ENCODE data around the gene OLFM2.
"Not testable (repeated sequence)": the region's sequence is repeated elsewhere in the genome, so short reads cannot be mapped to it uniquely, and the experiment has no call there.

OLFM2 gene

GRCh38 chr19:9941671-9942070 lies 5.4 kb upstream of the OLFM2 start:
- no peak for DNase-seq

GRCh38 chr19:9941231-9941630 lies 4.9 kb upstream of the OLFM2 start:
- no peak for DNase-seq

GRCh38 chr19:9940778-9941177 lies 4.5 kb upstream of the OLFM2 start:
- no peak for DNase-seq

DNA sequence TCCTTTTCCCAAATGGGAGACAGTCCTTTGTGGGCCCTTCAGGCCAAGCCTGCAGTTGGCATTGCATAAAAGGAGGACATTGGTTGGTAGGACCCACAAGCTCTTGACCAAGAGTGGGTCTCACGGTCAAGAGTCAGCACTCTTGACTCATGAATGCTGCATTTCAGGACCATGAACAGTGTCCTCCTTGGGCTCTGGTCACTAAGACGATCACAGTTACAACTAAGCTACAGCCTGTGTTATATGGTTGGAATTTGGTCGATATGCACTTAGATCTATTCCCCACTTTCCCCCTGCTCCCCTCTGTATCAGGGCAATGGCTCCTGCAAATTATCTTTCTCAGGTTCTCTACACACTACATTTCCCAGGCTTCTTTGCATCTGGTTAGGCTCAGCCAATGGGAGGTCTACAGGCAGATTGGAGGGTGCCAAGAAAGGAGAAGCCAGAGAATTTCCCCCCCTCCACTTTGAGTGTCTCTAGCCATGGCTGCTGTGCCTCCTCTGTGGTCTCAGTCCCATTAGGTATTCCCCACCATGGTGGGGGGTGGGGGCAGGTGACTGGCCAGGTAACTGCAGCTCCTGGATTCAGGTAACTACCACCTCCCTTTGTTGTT lies 3.1 kb upstream of the OLFM2 start:
- no peak for DNase-seq

GRCh38 chr19:9937001-9937411 lies 691 bp upstream of the OLFM2 start:
- peak; percentile 44 for DNase-seq

DNA sequence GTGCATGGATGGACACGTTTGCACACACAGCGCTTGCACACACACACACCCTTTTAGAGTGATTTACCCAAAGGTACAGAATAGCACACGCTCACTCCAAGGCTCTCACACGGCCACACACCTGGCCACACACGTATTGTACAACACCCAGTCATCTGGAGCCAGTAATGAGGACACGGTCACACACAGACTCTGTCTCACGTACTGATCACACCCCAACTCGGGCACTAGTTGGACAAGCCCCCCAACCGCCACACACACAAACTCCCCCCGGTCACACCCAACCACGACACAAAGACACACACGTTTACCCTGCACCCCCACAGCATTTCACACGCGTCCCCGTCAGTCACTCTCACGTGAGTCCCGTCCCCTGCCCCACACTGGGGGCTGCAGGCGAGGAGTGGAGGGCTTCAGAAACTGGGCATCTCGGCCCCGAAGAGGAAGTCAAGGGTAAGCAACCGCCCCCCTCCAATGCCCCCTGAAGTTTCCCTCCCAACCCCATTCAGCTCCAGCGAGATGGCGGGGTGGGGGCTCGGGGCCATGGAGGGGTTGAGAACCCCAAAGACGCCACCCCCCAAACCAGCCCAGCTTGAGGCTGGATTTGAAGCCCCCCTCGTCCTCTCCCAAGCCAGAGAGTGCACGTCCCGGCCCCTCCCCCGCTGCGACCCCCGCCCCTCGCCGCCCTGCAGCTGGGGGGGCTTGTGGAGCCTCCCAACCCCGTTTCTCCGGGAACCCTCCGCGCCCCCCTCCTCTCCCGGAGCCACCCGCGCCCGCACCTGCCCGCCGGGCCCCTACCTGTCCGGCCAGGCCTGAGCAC lies 599 bp downstream of the OLFM2 start:
- DNase-seq, result peak; percentile 56

- DNase-seq, result peak; percentile 86
These were observed 2.0 kb downstream of the OLFM2 start for GRCh38 chr19:9934132-9934950.

GRCh38 chr19:9932835-9933234 lies 3.5 kb downstream of the OLFM2 start:
- no peak for DNase-seq

- DNase-seq, result no peak
These were observed 4.7 kb downstream of the OLFM2 start for GRCh38 chr19:9931629-9932028.

- DNase-seq, result no peak
These were observed 12.9 kb downstream of the OLFM2 start for GRCh38 chr19:9923440-9923839.

GRCh38 chr19:9922782-9923379 lies 13.4 kb downstream of the OLFM2 start:
- not testable (repeated sequence) for DNase-seq

DNA sequence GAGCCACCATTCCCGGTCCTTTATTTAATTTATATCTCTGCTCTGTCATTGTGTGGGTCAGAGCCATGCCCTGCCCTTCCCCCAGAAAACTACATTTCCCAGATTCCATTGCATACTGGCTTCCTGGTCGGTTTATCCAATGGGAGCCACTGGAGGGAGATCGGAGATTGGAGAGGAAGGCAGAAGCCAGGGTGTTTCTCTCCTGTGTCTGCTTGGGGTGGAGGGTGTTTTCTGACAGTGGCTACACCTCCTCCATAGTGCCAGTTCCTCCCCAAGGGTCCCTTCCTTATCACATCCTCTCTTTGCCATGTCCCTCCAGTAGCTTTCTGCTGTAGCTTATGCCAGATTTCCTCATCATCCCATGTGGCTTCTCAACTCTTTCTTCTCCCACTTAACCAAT lies 19.0 kb downstream of the OLFM2 start:
- DNase-seq, result peak; percentile 38

DNA sequence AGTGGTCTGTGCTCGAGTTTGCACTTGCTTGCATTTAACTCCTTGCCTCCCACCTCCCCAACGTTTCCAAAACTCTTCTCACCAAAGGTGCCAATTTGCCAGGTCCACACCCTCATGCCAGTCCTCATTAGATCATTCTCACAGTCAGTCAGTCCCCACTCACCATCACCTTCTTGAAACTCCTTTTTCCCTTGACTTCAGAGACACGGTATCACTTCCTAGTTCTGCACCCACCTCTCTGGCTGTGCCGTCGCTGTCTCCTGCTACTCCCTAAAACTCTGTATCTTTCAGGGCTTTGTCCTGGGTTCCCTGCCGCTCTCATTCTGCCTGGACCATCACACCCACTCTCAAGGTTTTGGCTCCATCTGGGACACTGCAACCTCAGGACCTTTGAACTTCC lies 19.6 kb downstream of the OLFM2 start:
- no peak for DNase-seq

DNA sequence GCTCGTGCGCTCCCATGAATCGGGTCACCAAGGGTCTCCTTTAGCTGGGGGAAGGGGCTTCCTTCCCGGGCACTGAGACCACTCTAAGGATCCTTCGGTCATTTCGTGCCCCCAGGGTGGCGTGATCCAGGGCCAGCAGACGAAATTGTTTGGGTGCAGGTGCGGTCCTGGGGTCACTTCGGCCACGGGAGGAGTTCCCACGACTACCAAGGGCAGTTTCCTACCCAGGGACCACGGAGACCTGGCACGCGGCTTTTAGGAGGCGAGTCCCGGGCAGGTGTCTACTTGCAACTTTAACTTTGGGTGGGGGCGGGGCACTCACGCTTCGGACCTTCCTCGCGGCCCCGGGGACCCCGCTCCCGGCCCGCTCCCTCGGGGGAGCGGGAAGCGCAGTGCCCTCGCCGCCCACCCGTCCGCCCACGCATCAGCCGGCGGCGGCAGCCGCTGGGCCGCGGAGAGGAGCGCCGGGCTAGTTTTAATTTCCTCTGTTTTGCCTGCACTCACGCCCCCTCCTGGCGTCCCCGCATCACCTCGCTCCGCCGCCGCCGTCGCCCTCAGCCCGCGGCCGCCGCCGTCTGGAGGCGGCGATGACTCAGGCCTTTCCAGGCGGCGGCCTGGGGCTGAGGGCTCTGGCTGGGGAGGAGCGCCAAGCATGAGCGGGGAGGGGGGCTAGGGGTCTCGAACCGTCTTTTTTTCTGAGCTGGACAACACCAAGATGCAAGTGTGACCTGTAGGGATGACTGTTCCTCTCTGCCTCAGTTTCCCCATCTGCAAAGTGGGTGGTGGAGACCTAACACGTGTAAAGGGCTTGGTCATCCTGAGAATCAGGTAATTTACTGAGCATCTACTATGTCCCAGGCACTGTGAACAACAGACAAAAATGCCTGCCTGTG lies 21.8 kb downstream of the OLFM2 start:
- DNase-seq, result peak; percentile 85

DNA sequence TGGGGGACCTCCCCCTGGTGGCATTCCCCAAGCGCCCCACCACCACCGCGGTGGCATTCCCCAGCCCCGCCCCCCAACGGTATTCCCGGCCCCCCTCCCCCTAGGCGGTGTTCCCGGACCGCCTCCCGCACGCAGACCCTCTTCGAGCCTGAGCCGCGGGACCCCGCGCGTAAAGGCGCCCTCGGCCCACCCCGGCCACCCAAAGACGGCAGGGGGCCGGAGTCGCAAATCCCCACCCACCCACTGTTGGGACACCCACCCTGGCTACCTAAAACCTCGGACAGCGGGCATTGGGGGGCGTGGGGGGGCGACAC lies 22.4 kb downstream of the OLFM2 start:
- no peak for DNase-seq

- DNase-seq, result peak; percentile 17
These were observed 22.9 kb downstream of the OLFM2 start for GRCh38 chr19:9913237-9914000.

- peak; percentile 15 for DNase-seq
These were observed 23.6 kb downstream of the OLFM2 start for GRCh38 chr19:9912551-9913236.

DNA sequence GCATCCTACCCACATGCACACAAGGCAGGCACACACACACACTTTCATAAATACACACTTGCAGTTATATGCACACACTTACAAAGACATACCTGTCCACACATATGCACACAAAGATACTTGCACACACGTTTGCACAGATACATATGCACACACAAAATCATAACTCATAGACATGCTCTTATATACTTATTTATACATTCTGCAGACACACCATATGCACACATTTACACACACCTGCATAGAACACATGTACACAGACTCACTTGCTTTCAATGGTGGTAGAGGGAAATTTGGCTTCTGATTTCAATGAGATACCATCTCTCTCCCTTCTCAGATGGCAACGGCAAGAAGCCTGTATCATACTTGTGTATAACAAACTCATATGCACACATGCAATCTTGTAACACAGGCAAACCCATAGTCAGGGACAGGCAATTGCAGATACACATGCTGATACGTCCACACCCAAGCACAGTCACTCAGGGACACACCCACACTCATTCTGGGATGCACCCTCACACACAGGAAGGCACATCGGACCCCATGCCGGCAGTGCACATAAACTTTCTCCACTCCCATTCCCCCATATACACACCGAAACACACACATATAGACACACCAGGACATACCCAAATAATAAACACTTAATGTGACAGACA lies 24.7 kb downstream of the OLFM2 start:
- DNase-seq, result no peak

DNA sequence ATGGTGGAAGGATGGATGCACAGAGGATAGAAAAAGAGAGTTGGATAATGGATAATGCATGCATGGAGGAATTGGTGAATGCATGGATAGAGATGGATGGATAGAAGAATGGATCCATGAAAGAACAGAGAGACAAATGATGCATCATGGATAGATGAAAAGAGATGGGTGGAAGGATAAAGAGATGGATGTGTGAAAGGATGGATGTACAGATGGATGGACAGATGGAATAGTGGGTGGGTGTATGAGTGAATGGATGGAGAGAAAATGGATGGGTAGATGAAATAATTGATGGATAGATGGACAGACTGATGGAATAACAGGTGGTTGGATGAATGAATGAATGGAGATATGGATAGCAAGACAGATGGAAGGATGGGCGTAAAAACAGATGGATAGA lies 25.7 kb downstream of the OLFM2 start:
- DNase-seq, result no peak

DNA sequence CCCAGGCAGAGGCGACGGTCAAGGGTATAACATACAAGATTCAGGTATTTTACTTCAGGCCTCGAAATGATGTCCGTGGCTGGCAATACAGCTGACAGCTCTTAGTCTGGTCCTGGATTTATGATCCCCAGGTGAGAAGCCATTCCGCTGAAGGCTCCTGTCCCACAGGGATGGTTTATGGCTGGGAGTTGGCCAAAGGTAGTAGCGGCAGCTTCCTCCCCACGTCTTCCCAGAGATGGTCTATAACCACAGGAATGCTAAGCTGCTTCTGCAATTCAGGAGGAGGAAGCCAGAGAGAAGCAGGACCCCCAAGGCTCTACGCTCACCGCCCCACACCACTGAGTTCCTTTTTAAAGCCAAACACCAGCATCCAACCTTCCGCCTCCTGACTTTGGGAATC lies 27.1 kb downstream of the OLFM2 start:
- no peak for DNase-seq
